ENCODE results near the gene KSR2. TPM values are rescaled to one million over a fixed set of nuclear protein-coding genes. Genes with fewer than 3 reads are reported as not detected.

KSR2 gene
- total RNA-seq, 1 donor = under 0.01 TPM

DNA sequence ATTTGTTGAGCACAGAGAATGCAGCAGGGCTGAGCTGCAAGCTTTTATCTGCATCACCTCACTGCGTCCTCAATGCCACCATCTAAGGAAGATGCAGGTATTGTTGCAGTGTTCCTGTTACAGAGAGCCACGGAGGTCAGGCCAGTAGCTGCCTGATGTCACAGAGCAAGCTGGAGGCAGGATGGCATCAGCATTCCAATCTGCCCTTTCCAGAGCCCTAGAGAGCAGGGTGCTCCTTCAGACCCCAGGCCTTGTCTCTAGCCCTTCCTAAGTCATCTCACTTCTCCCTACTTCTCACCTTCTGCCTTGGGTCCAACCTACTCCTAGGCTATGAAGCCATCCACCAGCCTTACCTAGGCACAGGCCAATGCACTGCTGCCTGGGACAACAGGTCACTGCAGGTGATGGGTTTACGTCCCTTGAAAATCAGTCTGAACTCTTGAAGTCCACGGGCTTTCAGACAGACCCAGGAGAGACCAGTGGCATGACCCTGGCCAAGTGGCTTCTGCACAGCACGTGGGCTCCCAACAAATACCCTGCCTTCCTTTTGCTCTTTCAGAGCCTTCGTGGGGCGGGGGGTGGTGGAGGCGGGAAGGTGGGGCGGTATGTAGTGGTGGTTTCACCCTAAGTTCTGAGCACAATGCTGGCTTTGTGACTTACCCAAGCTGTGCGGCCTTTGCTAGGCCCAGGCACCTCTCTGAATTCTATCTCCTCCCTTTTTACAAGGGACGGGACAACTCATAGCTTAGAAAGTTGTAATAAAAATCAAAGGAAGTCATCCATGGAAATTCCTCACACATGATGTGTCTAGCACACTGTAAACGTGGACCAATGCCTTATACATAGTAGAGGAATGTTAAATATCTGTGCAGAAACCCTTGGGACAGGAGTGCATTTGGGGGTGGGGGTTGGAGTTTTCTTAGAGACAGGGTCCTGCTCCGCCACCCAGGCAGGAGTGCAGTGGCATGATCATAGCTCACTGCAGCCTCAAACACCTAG lies 136.0 kb downstream of the KSR2 start:
- Histone ChIP-seq H3K36me3 (ENCODE audit: insufficient read depth, low read length) (no peaks in the 10 kb centered on the region), H3K9me3 (ENCODE audit: low read depth, low read length) (peaks cover 10% of the 10 kb centered on the region), H3K4me3 (ENCODE audit: insufficient read depth, low read length) (no peak overlapping the region), H2AFZ (ENCODE audit: low read length) (peak overlapping the region; percentile 56), H3K79me2 (ENCODE audit: insufficient read depth, low read length) (no peaks in the 10 kb centered on the region), H3K27me3 (ENCODE audit: insufficient read depth, low read length) (no peaks in the 10 kb centered on the region), H3K27ac (ENCODE audit: low read depth, low read length) (no peak overlapping the region), H4K20me1 (ENCODE audit: insufficient read depth, low read length) (no peaks in the 10 kb centered on the region), H3K4me2 (ENCODE audit: insufficient read depth, low read length) (peak overlapping the region; percentile 38), H3K4me1 (ENCODE audit: insufficient read depth, low read length) (peaks cover 16% of the 10 kb centered on the region)
- TF ChIP-seq, protein P1, sequence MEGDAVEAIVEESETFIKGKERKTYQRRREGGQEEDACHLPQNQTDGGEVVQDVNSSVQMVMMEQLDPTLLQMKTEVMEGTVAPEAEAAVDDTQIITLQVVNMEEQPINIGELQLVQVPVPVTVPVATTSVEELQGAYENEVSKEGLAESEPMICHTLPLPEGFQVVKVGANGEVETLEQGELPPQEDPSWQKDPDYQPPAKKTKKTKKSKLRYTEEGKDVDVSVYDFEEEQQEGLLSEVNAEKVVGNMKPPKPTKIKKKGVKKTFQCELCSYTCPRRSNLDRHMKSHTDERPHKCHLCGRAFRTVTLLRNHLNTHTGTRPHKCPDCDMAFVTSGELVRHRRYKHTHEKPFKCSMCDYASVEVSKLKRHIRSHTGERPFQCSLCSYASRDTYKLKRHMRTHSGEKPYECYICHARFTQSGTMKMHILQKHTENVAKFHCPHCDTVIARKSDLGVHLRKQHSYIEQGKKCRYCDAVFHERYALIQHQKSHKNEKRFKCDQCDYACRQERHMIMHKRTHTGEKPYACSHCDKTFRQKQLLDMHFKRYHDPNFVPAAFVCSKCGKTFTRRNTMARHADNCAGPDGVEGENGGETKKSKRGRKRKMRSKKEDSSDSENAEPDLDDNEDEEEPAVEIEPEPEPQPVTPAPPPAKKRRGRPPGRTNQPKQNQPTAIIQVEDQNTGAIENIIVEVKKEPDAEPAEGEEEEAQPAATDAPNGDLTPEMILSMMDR (IDR thresholded peaks at IDR 0.05; ENCODE audit: extremely low read depth, low read depth, low read length) = no peak
- DNase-seq (ENCODE audit: insufficient read length, low spot score, missing footprints) = peak; percentile 81

DNA sequence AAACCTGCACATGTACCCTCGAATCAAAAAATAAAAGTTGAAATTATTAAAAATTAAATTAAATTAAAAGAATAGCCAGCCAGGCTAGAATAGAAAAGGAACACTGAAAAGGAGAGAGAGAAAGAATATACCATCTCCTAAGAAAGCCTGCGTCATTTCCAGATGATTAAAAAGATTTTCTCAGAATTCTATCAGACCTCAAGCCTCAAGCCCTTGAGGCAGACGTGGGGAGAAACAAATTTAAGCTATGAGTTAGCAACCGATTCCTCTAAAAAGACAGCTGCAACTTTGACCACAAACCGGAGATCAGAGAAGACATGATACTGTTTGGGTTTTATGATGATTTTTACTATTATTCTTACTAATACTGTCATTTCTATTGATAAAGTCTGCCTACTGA lies 138.3 kb downstream of the KSR2 start:
- TF ChIP-seq, protein P1 (IDR thresholded peaks at IDR 0.05; ENCODE audit: extremely low read depth, low read depth, low read length) = no peak
- H3K27me3 ChIP-seq (ENCODE audit: insufficient read depth, low read length) = no peaks in the 10 kb centered on the region
- H3K79me2 ChIP-seq (ENCODE audit: insufficient read depth, low read length) = no peaks in the 10 kb centered on the region
- H4K20me1 ChIP-seq (ENCODE audit: insufficient read depth, low read length) = no peaks in the 10 kb centered on the region
- no peak overlapping the region for H2AFZ ChIP-seq (ENCODE audit: low read length)
- no peak overlapping the region for H3K27ac ChIP-seq (ENCODE audit: low read depth, low read length)
- peaks cover 10% of the 10 kb centered on the region for H3K9me3 ChIP-seq (ENCODE audit: low read depth, low read length)
- no peak overlapping the region for H3K4me2 ChIP-seq (ENCODE audit: insufficient read depth, low read length)
- no peak overlapping the region for H3K4me3 ChIP-seq (ENCODE audit: insufficient read depth, low read length)
- no peaks in the 10 kb centered on the region for H3K36me3 ChIP-seq (ENCODE audit: insufficient read depth, low read length)
- peaks cover 16% of the 10 kb centered on the region for H3K4me1 ChIP-seq (ENCODE audit: insufficient read depth, low read length)
- DNase-seq (ENCODE audit: insufficient read length, low spot score, missing footprints) = peak; percentile 72

DNA sequence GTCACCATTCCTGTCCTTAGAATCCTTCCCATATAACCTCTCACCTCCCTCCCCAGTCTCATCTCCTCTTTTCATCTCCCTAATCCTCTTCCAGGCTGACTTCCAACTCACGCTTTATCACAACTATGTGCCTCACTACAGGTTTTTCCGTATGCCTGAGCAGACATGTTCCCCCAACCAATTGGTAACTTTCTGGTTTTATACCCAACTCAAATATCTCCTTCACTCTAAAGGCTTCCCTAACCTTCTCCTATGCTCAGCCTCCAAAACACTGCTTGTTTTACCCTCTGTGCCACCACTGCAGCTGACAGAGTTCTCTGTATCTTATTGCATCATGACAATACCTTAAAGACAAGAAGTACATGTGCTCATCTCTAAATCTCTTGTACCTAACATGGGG lies 139.7 kb downstream of the KSR2 start:
- Histone ChIP-seq H3K9me3 (ENCODE audit: low read depth, low read length) (peaks cover 10% of the 10 kb centered on the region), H3K27me3 (ENCODE audit: insufficient read depth, low read length) (no peaks in the 10 kb centered on the region), H3K79me2 (ENCODE audit: insufficient read depth, low read length) (no peaks in the 10 kb centered on the region), H4K20me1 (ENCODE audit: insufficient read depth, low read length) (no peaks in the 10 kb centered on the region), H3K4me2 (ENCODE audit: insufficient read depth, low read length) (no peak overlapping the region), H2AFZ (ENCODE audit: low read length) (no peak overlapping the region), H3K36me3 (ENCODE audit: insufficient read depth, low read length) (no peaks in the 10 kb centered on the region), H3K4me3 (ENCODE audit: insufficient read depth, low read length) (no peak overlapping the region), H3K27ac (ENCODE audit: low read depth, low read length) (no peak overlapping the region), H3K4me1 (ENCODE audit: insufficient read depth, low read length) (peaks cover 16% of the 10 kb centered on the region)
- no peak for DNase-seq (ENCODE audit: insufficient read length, low spot score, missing footprints)
- TF ChIP-seq, protein P1 (IDR thresholded peaks at IDR 0.05; ENCODE audit: extremely low read depth, low read depth, low read length) = no peak

DNA sequence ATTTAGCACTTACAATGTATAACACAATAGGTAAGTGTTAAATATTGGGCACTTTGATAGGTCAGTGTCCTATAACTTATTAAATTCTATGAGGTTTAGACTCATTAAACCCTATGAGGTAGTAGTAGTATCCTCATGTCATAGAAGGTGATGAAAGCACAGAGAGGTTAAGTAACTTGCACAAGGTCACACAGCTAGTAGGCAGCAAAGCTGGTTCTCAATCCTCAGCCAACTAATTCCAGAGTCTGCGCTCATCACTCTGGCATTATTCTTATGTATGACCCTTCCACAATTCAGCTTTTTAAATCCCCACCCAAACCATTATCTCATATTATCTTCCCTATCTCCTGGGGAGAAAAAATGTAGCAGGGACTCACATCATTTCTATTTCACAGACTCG lies 141.1 kb downstream of the KSR2 start:
- no peak for DNase-seq (ENCODE audit: insufficient read length, low spot score, missing footprints)
- TF ChIP-seq, protein P1 (IDR thresholded peaks at IDR 0.05; ENCODE audit: extremely low read depth, low read depth, low read length) = no peak
- Histone ChIP-seq H3K27ac (ENCODE audit: low read depth, low read length) (no peak overlapping the region), H3K27me3 (ENCODE audit: insufficient read depth, low read length) (no peaks in the 10 kb centered on the region), H2AFZ (ENCODE audit: low read length) (no peak overlapping the region), H3K36me3 (ENCODE audit: insufficient read depth, low read length) (no peaks in the 10 kb centered on the region), H3K4me1 (ENCODE audit: insufficient read depth, low read length) (peaks cover 8% of the 10 kb centered on the region), H3K4me3 (ENCODE audit: insufficient read depth, low read length) (no peak overlapping the region), H3K9me3 (ENCODE audit: low read depth, low read length) (peaks cover 10% of the 10 kb centered on the region), H4K20me1 (ENCODE audit: insufficient read depth, low read length) (no peaks in the 10 kb centered on the region), H3K79me2 (ENCODE audit: insufficient read depth, low read length) (no peaks in the 10 kb centered on the region), H3K4me2 (ENCODE audit: insufficient read depth, low read length) (no peak overlapping the region)

Measured in osteoblast (primary cell).